ENCODE measurements around the gene DAPK2.

Gene DAPK2

GRCh38 chr15:64030123-64030522, 16.2 kb downstream of the DAPK2 start:
- no peak for TF ChIP-seq CTCF (IDR thresholded peaks at IDR 0.05)
- Histone ChIP-seq H3K4me3 (no peak overlapping the region), H3K27ac (no peak overlapping the region)
- DNase-seq (ENCODE audit: low spot score) = no peak

GRCh38 chr15:64029633-64030032, 16.7 kb downstream of the DAPK2 start:
- H3K4me3 ChIP-seq = no peak overlapping the region
- no peak for TF ChIP-seq CTCF (IDR thresholded peaks at IDR 0.05)
- no peak overlapping the region for H3K27ac ChIP-seq
- DNase-seq (ENCODE audit: low spot score) = no peak

GRCh38 chr15:64029110-64029509, 17.2 kb downstream of the DAPK2 start:
- H3K4me3 ChIP-seq = no peak overlapping the region
- no peak overlapping the region for H3K27ac ChIP-seq
- DNase-seq (ENCODE audit: low spot score) = no peak
- TF ChIP-seq CTCF (IDR thresholded peaks at IDR 0.05) = no peak

GRCh38 chr15:64026591-64026990, 19.7 kb downstream of the DAPK2 start:
- DNase-seq (ENCODE audit: low spot score) = no peak
- H3K4me3 ChIP-seq = no peak overlapping the region
- no peak for TF ChIP-seq CTCF (IDR thresholded peaks at IDR 0.05)
- no peak overlapping the region for H3K27ac ChIP-seq

GRCh38 chr15:64024172-64025050, 21.9 kb downstream of the DAPK2 start:
- TF ChIP-seq CTCF (IDR thresholded peaks at IDR 0.05) = no peak
- no peak for DNase-seq (ENCODE audit: low spot score)
- H3K27ac ChIP-seq = no peak overlapping the region
- no peak overlapping the region for H3K4me3 ChIP-seq

- no peak overlapping the region for H3K27ac ChIP-seq
- TF ChIP-seq CTCF (IDR thresholded peaks at IDR 0.05) = no peak
- DNase-seq (ENCODE audit: low spot score) = no peak
- H3K4me3 ChIP-seq = no peak overlapping the region
Observed at GRCh38 chr15:64023220-64023619, 23.1 kb downstream of the DAPK2 start.

- no peak for DNase-seq (ENCODE audit: low spot score)
- no peak overlapping the region for H3K4me3 ChIP-seq
- no peak for TF ChIP-seq CTCF (IDR thresholded peaks at IDR 0.05)
- H3K27ac ChIP-seq = no peak overlapping the region
Observed at GRCh38 chr15:64022571-64022970, 23.7 kb downstream of the DAPK2 start.

Measured in coronary artery (tissue), 2 donors.